ENCODE results near the gene ARHGDIB.

Gene ARHGDIB

DNA sequence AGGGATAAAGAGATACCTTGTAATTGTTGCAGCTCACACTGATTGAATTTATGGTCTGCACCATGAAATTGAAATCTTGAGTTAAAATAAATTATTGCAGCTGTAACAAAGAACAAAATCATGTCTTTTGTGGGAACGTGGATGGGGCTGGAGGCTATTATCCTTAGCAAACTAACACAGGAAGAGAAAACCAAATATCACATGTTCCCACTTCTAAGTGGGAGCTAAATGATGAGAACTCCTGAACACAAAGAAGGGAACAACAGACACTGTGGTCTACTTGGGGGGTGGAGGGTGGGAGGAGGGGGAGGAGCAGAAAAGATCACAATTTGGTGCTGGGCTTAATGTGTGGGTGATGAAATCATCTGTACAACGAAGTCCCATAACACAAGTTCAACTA, 45.7 kb downstream of the ARHGDIB start:
- Mint-ChIP-seq H3K27ac (no peak overlapping the region), H3K4me1 (ENCODE audit: low read depth) (peaks cover 26% of the 10 kb centered on the region), H3K9me3 (no peaks in the 10 kb centered on the region), H3K36me3 (ENCODE audit: low read depth) (peaks cover 74% of the 10 kb centered on the region), H3K27me3 (no peaks in the 10 kb centered on the region), H3K4me3 (no peak overlapping the region)
- no peak for DNase-seq

DNA sequence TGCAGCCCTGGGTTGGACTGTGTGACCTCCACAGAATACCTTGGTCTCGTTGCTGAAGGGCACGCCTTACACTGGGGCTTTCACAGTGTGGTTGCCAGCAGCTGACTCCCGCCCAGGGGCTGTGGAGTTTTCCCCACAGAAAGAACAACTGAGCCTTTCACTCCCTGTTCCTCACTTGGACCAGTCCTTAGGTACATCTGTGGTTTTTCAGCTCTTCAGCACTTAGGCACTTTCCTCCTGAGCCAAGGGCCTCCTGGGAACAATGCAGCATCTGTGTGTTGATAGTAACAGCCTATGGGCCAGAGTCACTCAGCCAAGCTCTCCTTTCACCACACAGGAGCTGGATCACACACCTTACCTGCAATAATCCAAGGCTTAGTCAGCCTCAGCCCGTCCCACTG, 48.0 kb downstream of the ARHGDIB start:
- DNase-seq, result no peak
- H3K27me3 Mint-ChIP-seq, result no peaks in the 10 kb centered on the region
- no peak overlapping the region for H3K4me3 Mint-ChIP-seq
- H3K36me3 Mint-ChIP-seq (ENCODE audit: low read depth), result peaks cover 55% of the 10 kb centered on the region
- H3K4me1 Mint-ChIP-seq (ENCODE audit: low read depth), result peaks cover 33% of the 10 kb centered on the region
- peak overlapping the region; percentile 13 for H3K27ac Mint-ChIP-seq
- peaks cover under 1% of the 10 kb centered on the region for H3K9me3 Mint-ChIP-seq

DNA sequence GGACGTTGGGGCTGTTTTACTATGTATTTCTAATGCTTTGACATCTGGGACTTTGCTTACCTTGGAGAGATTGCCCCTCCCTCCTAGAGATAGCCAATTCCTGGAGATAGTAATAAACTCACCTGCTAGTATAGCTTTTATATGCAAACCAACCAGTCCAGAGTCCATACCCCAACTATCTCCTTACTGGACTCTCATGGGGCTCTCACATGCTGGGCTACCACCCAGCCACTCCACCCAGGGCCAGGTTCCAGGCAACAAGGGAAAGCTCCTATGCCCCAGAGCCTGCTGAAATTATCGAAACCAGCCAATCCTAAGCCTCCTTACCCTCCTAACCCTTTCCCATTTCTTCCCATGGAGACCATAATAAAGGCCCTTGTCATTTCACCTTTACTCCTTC, 50.3 kb downstream of the ARHGDIB start:
- peaks cover 9% of the 10 kb centered on the region for H3K9me3 Mint-ChIP-seq
- DNase-seq, result no peak
- H3K27ac Mint-ChIP-seq, result peak overlapping the region; percentile 96
- H3K4me1 Mint-ChIP-seq (ENCODE audit: low read depth), result peaks cover 43% of the 10 kb centered on the region
- H3K27me3 Mint-ChIP-seq, result no peaks in the 10 kb centered on the region
- peak overlapping the region; percentile 55 for H3K4me3 Mint-ChIP-seq
- H3K36me3 Mint-ChIP-seq (ENCODE audit: low read depth), result peaks cover 50% of the 10 kb centered on the region

DNA sequence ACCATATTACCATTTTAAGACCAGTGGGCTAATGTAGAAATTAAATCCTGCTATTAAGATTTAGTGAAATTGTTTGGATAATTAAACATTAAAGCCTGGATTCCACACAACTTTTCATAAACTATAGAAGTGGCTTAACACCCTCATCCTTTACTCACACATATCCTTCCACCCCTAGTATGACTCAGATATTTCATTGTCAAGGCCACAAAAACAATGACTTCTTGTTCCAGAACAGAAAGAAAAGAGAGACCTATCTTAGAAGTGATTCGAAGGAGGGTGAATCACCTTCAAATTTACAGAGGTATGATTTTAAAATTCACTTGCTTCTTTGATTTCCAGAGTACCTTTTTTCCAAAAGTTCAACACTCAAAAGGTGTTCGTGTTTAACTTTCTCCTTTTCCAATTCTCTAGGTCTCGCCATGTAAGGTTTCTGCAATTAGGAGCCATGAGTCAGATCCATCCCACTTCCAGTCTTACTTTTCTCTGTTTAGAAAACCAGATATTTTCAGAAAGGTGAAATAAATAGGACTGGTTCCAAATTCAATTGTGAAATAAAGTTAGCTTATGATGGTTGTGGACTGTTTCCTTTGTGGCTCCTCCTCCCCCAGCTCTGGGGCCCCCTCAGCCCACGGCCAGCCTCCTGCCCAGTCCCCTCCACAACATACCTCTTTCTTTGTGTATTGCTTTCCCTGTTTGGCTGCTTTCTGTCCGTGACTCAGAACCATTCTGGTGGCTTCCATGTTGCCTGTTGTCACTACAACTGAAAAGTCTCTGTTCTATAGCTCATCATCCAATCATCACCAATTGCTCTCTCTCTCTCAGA, 51.1 kb downstream of the ARHGDIB start:
- peak; percentile 54 for DNase-seq
- H3K27ac Mint-ChIP-seq, result peak overlapping the region; percentile 96
- no peaks in the 10 kb centered on the region for H3K27me3 Mint-ChIP-seq
- peaks cover 9% of the 10 kb centered on the region for H3K9me3 Mint-ChIP-seq
- H3K4me1 Mint-ChIP-seq (ENCODE audit: low read depth), result peaks cover 46% of the 10 kb centered on the region
- H3K36me3 Mint-ChIP-seq (ENCODE audit: low read depth), result peaks cover 42% of the 10 kb centered on the region
- peak overlapping the region; percentile 55 for H3K4me3 Mint-ChIP-seq

DNA sequence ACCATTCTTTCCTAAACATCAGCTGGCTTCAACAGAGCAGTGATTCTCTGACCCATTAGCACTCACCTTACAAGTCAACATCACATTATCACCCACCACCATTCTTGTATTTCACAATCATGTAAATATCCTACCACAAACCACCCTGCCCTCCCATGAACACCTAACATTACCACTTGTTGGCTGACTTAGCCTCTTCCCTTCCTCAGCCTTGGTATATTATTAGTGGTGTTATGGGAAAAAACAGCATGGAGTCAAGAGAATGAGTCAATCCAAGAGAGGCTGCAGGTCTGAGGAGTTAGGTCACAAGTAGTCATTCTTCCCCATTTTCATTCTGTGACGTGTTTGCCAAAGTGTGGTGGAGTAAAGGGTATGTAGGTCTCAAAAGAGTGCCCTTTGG, 53.4 kb downstream of the ARHGDIB start:
- Mint-ChIP-seq H3K36me3 (ENCODE audit: low read depth) (peaks cover 20% of the 10 kb centered on the region), H3K27ac (peak overlapping the region; percentile 58), H3K9me3 (peaks cover 9% of the 10 kb centered on the region), H3K4me3 (no peak overlapping the region), H3K27me3 (no peaks in the 10 kb centered on the region), H3K4me1 (ENCODE audit: low read depth) (peaks cover 50% of the 10 kb centered on the region)
- no peak for DNase-seq

DNA sequence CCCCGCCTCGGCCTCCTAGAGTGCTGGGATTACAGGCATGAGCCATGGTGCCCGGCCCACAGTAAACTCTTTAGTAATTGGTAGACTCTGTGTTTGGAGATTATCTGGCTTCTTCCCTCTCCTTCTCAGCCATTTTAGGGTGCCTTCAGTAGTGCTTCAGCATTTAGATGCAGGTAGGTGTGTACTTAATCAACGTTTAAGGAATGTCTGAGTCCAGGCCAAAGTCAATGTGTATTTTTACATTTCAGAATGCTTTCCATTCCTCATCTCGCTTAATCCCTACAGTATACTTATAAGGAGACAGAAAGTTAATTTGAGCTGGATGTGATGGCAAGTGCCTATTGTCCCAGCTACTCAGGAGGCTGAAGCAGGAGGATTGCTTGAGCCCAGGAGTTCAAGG, 55.3 kb downstream of the ARHGDIB start:
- Mint-ChIP-seq H3K36me3 (ENCODE audit: low read depth) (peaks cover 17% of the 10 kb centered on the region), H3K27ac (no peak overlapping the region), H3K4me3 (no peak overlapping the region), H3K27me3 (no peaks in the 10 kb centered on the region), H3K4me1 (ENCODE audit: low read depth) (peaks cover 53% of the 10 kb centered on the region), H3K9me3 (peaks cover 9% of the 10 kb centered on the region)
- DNase-seq, result no peak

DNA sequence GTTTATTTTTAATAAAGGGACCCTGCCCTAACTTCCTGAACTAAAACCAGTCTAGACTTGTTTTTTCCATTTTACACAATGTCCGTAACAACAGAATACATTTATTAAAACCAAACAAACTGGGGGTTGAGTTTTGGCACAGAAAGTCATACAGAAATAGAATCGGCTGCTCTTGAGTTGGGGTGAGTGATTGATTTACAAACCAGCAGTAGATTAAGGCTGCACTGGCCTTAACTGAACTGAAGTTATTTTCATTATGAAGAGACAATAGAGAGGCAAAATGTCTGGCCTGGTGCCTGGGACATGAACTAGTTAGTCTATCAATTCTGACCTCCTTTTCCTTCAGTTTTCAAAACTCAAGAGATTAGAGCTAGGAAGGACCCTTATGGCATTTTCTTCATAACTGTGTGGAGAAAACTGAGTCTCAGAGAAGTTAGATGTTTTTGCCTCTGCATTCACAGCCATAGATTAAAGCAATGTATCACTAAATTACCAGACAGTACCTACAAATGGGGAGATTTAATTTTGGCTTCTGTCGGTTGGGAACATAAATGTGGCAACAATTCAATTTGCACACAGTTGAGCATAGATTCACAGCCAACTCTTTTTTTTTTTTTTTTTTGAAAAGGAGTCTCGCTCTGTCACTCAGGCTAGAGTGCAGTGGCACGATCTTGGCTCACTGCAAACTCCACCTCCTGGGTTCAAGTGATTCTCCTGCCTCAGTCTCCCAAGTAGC, 56.0 kb downstream of the ARHGDIB start:
- Mint-ChIP-seq H3K4me1 (ENCODE audit: low read depth) (peaks cover 46% of the 10 kb centered on the region), H3K27ac (no peak overlapping the region), H3K27me3 (no peaks in the 10 kb centered on the region), H3K36me3 (ENCODE audit: low read depth) (peaks cover 17% of the 10 kb centered on the region), H3K9me3 (peaks cover 9% of the 10 kb centered on the region), H3K4me3 (no peak overlapping the region)
- no peak for DNase-seq

DNA sequence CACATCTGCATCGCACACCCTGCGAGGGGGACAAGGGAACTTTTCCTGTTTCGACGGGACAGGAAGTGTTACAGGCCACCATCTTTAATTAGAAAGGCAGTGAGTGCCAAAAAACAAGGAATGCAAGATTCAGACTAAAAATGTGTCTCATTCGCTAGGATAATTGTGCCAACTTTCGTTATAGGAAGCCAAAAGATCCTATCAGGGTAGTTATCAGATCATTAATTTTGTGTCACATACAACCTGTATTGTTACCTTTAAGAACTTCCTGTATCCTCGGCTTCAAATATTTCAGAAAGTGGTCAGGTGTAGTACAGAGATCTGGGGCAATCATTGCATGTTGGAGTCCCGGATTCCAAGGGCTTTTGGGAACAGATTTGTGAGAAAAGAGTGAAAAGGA, 56.5 kb downstream of the ARHGDIB start:
- Mint-ChIP-seq H3K27me3 (no peaks in the 10 kb centered on the region), H3K4me1 (ENCODE audit: low read depth) (peaks cover 41% of the 10 kb centered on the region), H3K4me3 (no peak overlapping the region), H3K9me3 (peaks cover 9% of the 10 kb centered on the region), H3K27ac (no peak overlapping the region), H3K36me3 (ENCODE audit: low read depth) (peaks cover 16% of the 10 kb centered on the region)
- no peak for DNase-seq

DNA sequence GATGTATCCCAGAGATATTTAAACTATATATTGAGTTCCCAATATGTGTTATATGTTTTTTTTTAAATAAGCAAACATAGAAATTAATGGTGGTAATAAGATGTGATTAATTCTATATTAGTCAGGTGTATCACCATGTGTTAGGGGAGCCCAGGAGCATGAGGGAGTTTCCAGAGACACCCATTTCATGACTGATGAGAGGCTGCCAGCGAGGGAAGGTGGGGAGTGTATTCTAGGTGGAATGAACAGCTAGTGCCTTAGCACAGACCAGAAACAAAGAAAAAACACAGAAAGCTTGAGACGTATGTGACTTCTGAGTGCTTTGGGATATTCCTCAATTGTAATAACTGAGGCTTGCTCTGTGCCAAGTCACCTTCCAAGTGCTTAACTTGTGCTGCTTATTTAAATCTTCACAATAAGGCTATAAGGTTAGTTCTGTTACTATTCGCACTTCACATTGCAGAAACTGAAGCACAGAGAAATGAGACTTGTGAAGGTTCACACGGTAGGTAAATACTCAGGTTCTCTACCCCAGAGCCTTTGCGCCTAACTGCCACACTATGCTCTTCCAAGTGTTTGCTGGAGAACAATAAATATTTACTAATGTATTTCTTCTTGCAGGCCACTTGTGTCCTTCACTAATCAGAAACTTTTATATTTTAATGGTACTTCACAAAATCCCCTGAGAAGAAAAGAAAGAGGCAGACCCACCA, 57.9 kb downstream of the ARHGDIB start:
- Mint-ChIP-seq H3K36me3 (ENCODE audit: low read depth) (peaks cover 16% of the 10 kb centered on the region), H3K27ac (no peak overlapping the region), H3K27me3 (no peaks in the 10 kb centered on the region), H3K4me3 (no peak overlapping the region), H3K9me3 (peaks cover 9% of the 10 kb centered on the region), H3K4me1 (ENCODE audit: low read depth) (peaks cover 32% of the 10 kb centered on the region)
- no peak for DNase-seq

DNA sequence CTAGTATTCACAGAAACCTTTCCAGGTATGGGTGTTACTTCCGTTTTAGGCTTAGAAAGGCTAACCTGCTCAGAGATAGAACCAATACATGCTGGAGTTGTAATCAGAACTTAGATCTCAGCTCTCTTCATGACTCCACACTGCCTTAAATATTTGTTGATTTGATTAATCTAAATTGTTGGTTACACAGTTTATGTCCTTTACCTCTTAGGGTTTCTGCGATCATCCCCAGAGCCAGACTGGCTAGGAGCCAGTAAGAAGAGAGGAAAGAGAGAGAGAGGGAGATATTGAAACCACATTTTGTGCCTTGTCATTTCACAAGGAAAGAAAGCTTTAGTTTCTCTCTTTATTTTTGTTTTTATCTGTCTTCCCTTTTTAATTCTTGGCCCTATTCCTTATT, 58.9 kb downstream of the ARHGDIB start:
- H3K27me3 Mint-ChIP-seq, result no peaks in the 10 kb centered on the region
- H3K9me3 Mint-ChIP-seq, result peaks cover under 1% of the 10 kb centered on the region
- peaks cover 22% of the 10 kb centered on the region for H3K4me1 Mint-ChIP-seq (ENCODE audit: low read depth)
- H3K4me3 Mint-ChIP-seq, result no peak overlapping the region
- H3K36me3 Mint-ChIP-seq (ENCODE audit: low read depth), result peaks cover 5% of the 10 kb centered on the region
- no peak overlapping the region for H3K27ac Mint-ChIP-seq
- no peak for DNase-seq

DNA sequence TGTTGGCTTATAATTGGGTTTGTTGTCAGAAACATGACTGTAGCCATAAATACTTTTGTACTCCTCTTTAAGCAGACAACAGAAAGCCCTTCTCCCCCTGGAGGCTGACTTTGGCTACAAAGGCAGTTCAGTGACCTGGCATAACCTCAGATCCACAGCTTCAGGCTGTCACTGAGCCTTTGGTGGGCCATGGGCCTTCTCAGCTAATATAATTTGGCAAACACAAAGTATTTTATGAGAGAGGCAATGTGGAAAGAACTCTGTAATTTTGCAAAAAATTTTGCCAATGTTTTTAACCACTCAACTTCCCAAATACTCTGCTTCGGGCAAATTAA, 60.2 kb downstream of the ARHGDIB start:
- no peaks in the 10 kb centered on the region for H3K9me3 Mint-ChIP-seq
- no peaks in the 10 kb centered on the region for H3K36me3 Mint-ChIP-seq (ENCODE audit: low read depth)
- no peak overlapping the region for H3K27ac Mint-ChIP-seq
- peaks cover 21% of the 10 kb centered on the region for H3K4me1 Mint-ChIP-seq (ENCODE audit: low read depth)
- no peak for DNase-seq
- no peaks in the 10 kb centered on the region for H3K27me3 Mint-ChIP-seq
- H3K4me3 Mint-ChIP-seq, result no peak overlapping the region

DNA sequence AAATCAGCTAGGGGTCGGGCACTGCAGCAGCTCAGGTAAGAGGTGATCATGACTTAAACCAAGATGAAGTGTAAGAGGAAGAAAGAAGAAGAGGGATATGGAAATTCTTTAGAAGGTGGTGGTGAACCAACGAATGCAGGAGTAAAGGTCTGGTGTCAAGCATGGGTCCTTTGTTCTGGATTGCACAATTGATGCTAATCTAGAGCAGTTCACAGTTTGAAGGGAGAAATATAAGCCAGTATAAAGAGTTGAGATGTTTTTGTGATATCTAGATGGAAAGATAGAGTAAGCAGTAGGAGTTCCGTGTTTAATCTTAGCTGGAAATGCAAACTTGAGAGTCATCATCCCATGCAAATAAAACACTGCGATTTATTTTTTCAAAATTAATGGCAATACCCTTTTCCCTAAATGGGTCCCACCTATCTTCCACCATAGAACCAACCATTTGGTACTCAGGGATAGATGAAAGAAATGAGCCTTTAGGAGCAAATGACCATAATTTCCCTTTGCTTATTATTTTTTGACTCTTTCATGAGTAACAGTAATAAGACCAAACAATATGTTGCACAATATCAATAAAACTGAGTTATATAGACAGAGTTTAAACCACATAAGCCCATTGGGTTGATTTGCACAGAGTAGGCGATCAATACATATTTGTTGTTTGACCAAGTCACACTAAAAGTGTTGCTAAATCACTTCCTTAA, 60.7 kb downstream of the ARHGDIB start:
- Mint-ChIP-seq H3K27me3 (no peaks in the 10 kb centered on the region), H3K9me3 (no peaks in the 10 kb centered on the region), H3K4me1 (ENCODE audit: low read depth) (peaks cover 21% of the 10 kb centered on the region), H3K36me3 (ENCODE audit: low read depth) (no peaks in the 10 kb centered on the region), H3K4me3 (no peak overlapping the region), H3K27ac (no peak overlapping the region)
- DNase-seq, result no peak

DNA sequence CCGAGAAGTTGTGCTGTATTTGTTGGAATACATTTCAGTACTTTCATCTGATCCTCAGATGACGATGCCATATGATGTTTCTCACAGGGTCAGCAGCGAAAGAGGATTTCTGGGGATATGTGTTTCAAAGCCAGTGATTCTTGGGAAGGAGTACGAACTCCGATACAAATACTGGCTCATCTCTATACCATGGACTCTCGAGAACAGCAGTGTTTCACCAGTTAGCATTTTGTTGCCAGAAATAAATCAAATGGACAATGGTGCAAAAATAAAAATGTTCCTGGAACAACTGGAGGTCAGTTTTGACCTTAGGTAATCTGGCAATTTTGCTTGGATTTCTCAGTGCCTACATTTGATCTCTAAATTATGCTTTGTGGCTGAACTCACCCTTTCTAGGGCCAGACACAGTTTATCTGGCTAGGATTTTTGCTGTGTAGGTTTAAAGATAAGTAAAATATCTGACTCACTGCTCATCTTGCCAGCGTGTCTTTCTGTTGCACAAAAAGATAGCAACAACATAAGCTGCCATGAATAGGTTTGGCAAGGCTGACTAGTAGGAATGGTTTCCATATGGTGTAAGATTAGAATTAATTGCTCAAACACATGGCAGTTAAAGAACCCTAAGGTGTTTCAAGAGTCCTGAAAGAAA, 64.8 kb downstream of the ARHGDIB start:
- Mint-ChIP-seq H3K27me3 (no peaks in the 10 kb centered on the region), H3K4me3 (no peak overlapping the region), H3K4me1 (ENCODE audit: low read depth) (peaks cover 2% of the 10 kb centered on the region), H3K36me3 (ENCODE audit: low read depth) (no peaks in the 10 kb centered on the region), H3K27ac (no peak overlapping the region), H3K9me3 (no peaks in the 10 kb centered on the region)
- no peak for DNase-seq

Data from activated T-cell treated with anti-CD3 and anti-CD28 coated beads, Interleukin-2, amount 50 U/mL, for 24 hours (primary cell).